Stimulated activated CD8-positive, alpha-beta memory T cell treated with anti-CD3 and anti-CD28 coated beads, Interleukin-7, amount 100 ng/mL, for 24 hours (primary cell): Measurements from ENCODE around the gene MTOR.
A peak's percentile ranks its signal among the peaks of the same experiment; 100 is the strongest.
"Not testable (repeated sequence)": the region's sequence is repeated elsewhere in the genome, so short reads cannot be mapped to it uniquely, and the experiment has no call there.

Experiments
- DNase-seq: peaks from one replicate; pipeline ENCODE4 v3.0.0-alpha.2; 2020; ENCODE audit warnings: low read depth

The MTOR gene

GRCh38 chr1:11107599-11107998 is 154.8 kb downstream of the MTOR start:
- DNase-seq = no peak

GRCh38 chr1:11105586-11105985 is 156.8 kb downstream of the MTOR start:
- DNase-seq = no peak

- no peak for DNase-seq
These were observed 161.0 kb downstream of the MTOR start for GRCh38 chr1:11101347-11101746.

GRCh38 chr1:11100806-11101205 is 161.5 kb downstream of the MTOR start:
- not testable (repeated sequence) for DNase-seq

GRCh38 chr1:11100149-11100493 is 162.2 kb downstream of the MTOR start:
- no peak for DNase-seq

GRCh38 chr1:11099310-11100148 is 162.8 kb downstream of the MTOR start, which contains the start of gene EXOSC10:
TSS of gene EXOSC10 (minus strand) at chr1:11099869. CDS start at chr1:11099831, 38 bp downstream.
- peak; percentile 90 for DNase-seq

- DNase-seq = no peak
These were observed 163.4 kb downstream of the MTOR start for GRCh38 chr1:11098931-11099309.

- not testable (repeated sequence) for DNase-seq
These were observed 178.6 kb downstream of the MTOR start for GRCh38 chr1:11083784-11084183.

GRCh38 chr1:11080931-11081330 is 181.4 kb downstream of the MTOR start:
- DNase-seq = no peak

- no peak for DNase-seq
These were observed 183.7 kb downstream of the MTOR start for GRCh38 chr1:11078631-11079030.

GRCh38 chr1:11073398-11073797 is 189.0 kb downstream of the MTOR start:
- not testable (repeated sequence) for DNase-seq

- DNase-seq = no peak
These were observed 190.0 kb downstream of the MTOR start for GRCh38 chr1:11072216-11072917.

GRCh38 chr1:11071463-11072215 is 190.7 kb downstream of the MTOR start:
- DNase-seq = no peak

GRCh38 chr1:11070876-11071275 is 191.5 kb downstream of the MTOR start:
- no peak for DNase-seq

GRCh38 chr1:11068600-11069473 is 193.5 kb downstream of the MTOR start:
- DNase-seq = no peak

GRCh38 chr1:11067716-11068599 is 194.4 kb downstream of the MTOR start:
- DNase-seq = no peak

- DNase-seq = no peak
These were observed 196.6 kb downstream of the MTOR start for GRCh38 chr1:11065796-11066195.

- no peak for DNase-seq
These were observed 197.4 kb downstream of the MTOR start for GRCh38 chr1:11064942-11065341.

GRCh38 chr1:11063937-11064537 is 198.3 kb downstream of the MTOR start:
- not testable (repeated sequence) for DNase-seq

GRCh38 chr1:11062965-11063401 is 199.4 kb downstream of the MTOR start:
- DNase-seq = no peak
